Adipocyte (in vitro differentiated cells): Measurements from ENCODE around the gene BMP6.

Experiments
- DNase-seq: peaks from one replicate; pipeline ENCODE4 v3.0.0-alpha.2; 2015; ENCODE audit warnings: low read depth
- H3K27me3 ChIP-seq: replicated peaks from 2 replicates; pipeline ENCODE4 v1.7.0; 2013; ENCODE audit warnings: mild to moderate bottlenecking, low read length, moderate library complexity; ENCODE audit not compliant: control insufficient read depth, insufficient read depth
- H3K36me3 ChIP-seq: 2 replicates; pipeline ENCODE4 v1.7.0; 2013; ENCODE audit warnings: low read length, mild to moderate bottlenecking, moderate library complexity; ENCODE audit not compliant: control insufficient read depth, insufficient read depth, severe bottlenecking
- H3K4me1 ChIP-seq: 2 replicates; pipeline ENCODE4 v1.7.0; 2013; ENCODE audit warnings: mild to moderate bottlenecking, low read length, moderate library complexity; ENCODE audit not compliant: control insufficient read depth, insufficient read depth
- H3K4me3 ChIP-seq: 2 replicates; pipeline ENCODE4 v1.7.0; 2013; ENCODE audit warnings: mild to moderate bottlenecking, low read length, moderate library complexity
- H3K9ac ChIP-seq: 2 replicates; pipeline ENCODE4 v1.7.0; 2013; ENCODE audit warnings: mild to moderate bottlenecking, low read length, moderate library complexity
- H3K9me3 ChIP-seq: 2 replicates; pipeline ENCODE4 v1.7.0; 2013; ENCODE audit warnings: mild to moderate bottlenecking, low read length, moderate library complexity; ENCODE audit not compliant: control insufficient read depth

The BMP6 gene

DNA sequence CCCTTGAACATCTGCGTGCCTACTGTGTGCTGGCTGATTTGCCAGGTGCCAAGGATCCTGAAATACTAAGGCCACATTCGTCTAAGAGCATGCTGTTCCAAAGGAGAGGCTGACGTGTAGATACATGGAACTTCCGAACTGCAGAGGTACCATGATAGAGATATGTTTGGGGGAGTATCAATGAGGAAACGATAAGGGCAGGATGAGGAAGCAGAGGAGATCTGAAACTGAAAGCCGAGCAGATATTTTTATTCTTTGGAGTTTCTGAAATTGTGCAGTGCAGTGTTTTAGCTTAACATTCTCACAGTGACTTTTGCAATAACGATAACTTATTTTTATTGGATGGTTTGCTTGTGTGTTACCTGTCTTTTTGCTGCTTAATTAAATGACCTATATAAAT lies 24.3 kb downstream of the BMP6 start:
- Histone ChIP-seq H3K9me3 (no peaks in the 10 kb centered on the region), H3K9ac (no peak overlapping the region), H3K4me1 (no peaks in the 10 kb centered on the region), H3K36me3 (no peaks in the 10 kb centered on the region), H3K4me3 (no peak overlapping the region), H3K27me3 (no peaks in the 10 kb centered on the region)
- DNase-seq: no peak

DNA sequence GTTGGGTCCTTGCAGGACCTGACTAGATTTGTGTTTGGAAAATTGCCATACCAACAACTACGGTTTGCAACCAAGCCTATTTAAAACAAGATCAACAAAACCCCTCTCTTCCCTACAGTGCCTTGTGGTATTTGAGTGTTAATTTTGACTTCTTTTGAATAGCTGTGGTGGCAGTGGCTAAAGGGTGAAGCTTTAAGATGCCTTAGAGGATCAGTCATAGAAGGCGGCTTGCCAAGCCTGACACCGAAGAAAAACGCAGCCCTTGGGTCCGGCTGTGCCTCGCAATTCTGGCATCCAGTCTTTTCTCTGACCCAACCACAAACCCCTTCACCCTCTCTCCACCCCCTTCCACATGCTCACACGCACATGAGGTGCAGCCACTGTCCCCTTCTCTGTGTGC lies 32.6 kb downstream of the BMP6 start:
- Histone ChIP-seq H3K27me3 (no peaks in the 10 kb centered on the region), H3K4me3 (no peak overlapping the region), H3K9ac (no peak overlapping the region), H3K4me1 (peaks cover 22% of the 10 kb centered on the region), H3K36me3 (no peaks in the 10 kb centered on the region), H3K9me3 (no peaks in the 10 kb centered on the region)
- peak; percentile 73 for DNase-seq

- no peak for DNase-seq
- Histone ChIP-seq H3K9me3 (no peaks in the 10 kb centered on the region), H3K27me3 (no peaks in the 10 kb centered on the region), H3K4me3 (no peak overlapping the region), H3K9ac (no peak overlapping the region), H3K4me1 (peaks cover 22% of the 10 kb centered on the region), H3K36me3 (no peaks in the 10 kb centered on the region)
Observed at GRCh38 chr6:7759320-7759719, 33.4 kb downstream of the BMP6 start.

DNA sequence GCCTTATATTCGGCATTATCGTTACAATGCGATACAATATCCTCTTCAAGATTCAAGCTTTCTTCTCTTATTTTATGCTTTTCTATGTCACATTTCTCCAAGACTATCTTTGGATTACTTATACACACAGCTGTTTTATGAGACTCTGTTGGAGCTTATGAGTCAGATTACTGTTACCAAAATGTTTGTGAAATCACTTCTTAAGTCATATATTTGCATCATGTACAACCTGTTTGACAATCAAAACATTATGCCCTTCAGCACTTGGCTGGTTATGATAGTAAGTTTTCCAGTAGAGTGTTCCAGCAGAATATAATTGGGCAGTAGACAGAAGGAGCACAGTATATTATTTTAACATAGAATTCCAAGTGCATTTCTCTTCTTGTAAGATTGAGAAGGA lies 35.2 kb downstream of the BMP6 start:
- Histone ChIP-seq H3K4me1 (peaks cover 24% of the 10 kb centered on the region), H3K36me3 (no peaks in the 10 kb centered on the region), H3K9me3 (no peaks in the 10 kb centered on the region), H3K9ac (no peak overlapping the region), H3K27me3 (no peaks in the 10 kb centered on the region), H3K4me3 (no peak overlapping the region)
- DNase-seq: peak; percentile 48

DNA sequence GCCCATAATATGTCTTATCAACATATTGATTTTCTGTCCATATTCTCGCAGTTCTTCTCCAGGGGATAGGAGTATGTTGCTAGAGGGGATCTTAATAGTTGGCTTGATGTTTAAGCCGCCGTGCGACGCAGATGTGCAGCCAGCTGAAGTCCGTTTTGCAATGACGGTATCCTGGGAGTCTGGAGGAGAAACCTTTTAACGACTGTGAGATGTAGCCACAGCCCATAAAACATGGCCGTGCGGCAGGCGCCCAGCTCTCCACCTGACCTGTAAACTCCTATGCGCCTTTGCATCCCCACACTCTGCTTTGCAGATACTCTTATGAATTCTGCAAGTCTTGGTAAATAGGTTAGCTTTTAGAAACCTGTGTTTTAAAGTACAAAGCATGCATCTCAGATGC lies 36.9 kb downstream of the BMP6 start:
- H3K9me3 ChIP-seq: no peaks in the 10 kb centered on the region
- no peak overlapping the region for H3K4me3 ChIP-seq
- H3K36me3 ChIP-seq: no peaks in the 10 kb centered on the region
- H3K4me1 ChIP-seq: peaks cover 23% of the 10 kb centered on the region
- no peak overlapping the region for H3K9ac ChIP-seq
- no peak for DNase-seq
- H3K27me3 ChIP-seq: no peaks in the 10 kb centered on the region

- Histone ChIP-seq H3K4me3 (no peak overlapping the region), H3K36me3 (no peaks in the 10 kb centered on the region), H3K9me3 (no peaks in the 10 kb centered on the region), H3K9ac (no peak overlapping the region), H3K4me1 (peaks cover 13% of the 10 kb centered on the region), H3K27me3 (no peaks in the 10 kb centered on the region)
- no peak for DNase-seq
Observed at GRCh38 chr6:7763881-7764280, 38.0 kb downstream of the BMP6 start.

DNA sequence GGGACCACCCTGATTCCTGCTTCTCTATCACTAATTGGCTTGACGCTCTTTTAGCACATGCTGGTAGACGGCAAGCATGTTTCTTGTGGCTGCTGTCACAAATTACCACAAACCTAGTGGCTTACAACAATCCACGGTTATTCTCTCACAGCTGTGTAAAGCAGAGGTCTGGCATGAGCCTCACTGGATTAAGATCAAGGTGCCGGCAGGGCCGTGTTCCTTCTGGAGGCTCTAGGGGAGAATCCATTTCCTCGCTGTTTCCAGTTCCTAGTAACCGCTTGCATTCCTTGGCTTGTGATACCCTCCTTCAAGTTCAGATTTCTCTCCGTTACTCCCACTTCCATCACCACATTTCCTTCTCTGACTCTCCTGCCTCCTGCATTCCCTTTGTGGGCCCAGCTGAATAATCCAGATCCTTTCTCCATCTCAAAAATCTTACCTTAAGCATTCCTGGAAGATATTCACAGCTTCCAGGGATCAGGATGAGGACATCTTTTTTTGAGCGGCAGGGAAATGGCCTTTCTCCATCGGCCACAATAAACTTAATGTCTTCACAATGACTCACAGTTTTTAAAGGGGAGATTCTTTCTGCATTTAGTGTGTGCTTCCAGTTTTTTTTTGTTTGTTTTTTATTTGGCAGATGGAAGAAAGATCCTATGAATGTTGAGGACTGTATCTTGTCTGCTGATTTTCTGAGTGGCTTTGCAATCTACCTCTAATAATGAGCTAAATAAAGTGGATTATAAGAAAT lies 39.9 kb downstream of the BMP6 start:
- Histone ChIP-seq H3K9ac (no peak overlapping the region), H3K4me3 (no peak overlapping the region), H3K27me3 (no peaks in the 10 kb centered on the region), H3K36me3 (no peaks in the 10 kb centered on the region), H3K4me1 (peaks cover 16% of the 10 kb centered on the region), H3K9me3 (no peaks in the 10 kb centered on the region)
- peak; percentile 21 for DNase-seq

DNA sequence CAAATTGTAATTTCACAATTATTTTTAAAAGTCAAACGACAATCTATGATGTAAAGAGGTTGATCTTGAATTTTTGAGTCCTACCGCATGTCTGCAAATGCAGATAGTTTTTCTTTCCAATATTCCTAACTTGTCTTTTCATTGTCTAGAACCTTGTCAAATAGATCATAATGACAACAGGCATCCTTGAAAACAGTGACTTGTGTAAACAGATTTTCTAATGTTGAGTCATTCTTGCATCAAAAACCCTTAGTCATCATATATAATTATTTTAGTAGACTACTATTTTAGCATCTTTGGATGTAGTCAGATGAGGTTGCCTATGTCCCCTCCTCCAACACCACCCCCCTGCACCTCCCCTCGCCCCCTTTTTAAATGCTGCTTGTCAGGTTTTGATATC lies 43.8 kb downstream of the BMP6 start:
- Histone ChIP-seq H3K27me3 (no peaks in the 10 kb centered on the region), H3K4me3 (no peak overlapping the region), H3K9ac (no peak overlapping the region), H3K36me3 (no peaks in the 10 kb centered on the region), H3K4me1 (peaks cover 12% of the 10 kb centered on the region), H3K9me3 (no peaks in the 10 kb centered on the region)
- peak; percentile 52 for DNase-seq

DNA sequence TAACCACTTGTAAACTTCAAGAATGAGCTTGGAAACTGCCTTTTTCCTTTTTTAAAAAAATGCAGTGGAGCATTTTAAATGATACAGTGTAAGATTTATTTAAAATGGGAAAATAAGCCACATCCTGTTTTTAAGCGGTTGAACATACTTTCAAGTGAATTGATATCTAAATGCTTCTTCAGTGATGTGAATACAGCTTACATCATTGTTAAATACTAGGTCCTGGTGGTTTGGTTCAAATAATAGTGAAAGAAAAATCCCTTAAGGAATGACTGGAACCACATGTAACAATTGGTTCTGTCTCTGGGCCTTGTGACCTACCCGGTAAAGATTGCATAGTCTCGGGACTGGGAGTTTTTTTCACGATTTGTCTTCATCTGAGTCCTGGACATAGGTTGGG lies 44.2 kb downstream of the BMP6 start:
- Histone ChIP-seq H3K9ac (no peak overlapping the region), H3K4me3 (no peak overlapping the region), H3K4me1 (peaks cover 12% of the 10 kb centered on the region), H3K9me3 (no peaks in the 10 kb centered on the region), H3K27me3 (no peaks in the 10 kb centered on the region), H3K36me3 (no peaks in the 10 kb centered on the region)
- DNase-seq: peak; percentile 15

- no peaks in the 10 kb centered on the region for H3K9me3 ChIP-seq
- no peak overlapping the region for H3K4me3 ChIP-seq
- DNase-seq: no peak
- H3K9ac ChIP-seq: no peak overlapping the region
- no peaks in the 10 kb centered on the region for H3K36me3 ChIP-seq
- H3K27me3 ChIP-seq: no peaks in the 10 kb centered on the region
- H3K4me1 ChIP-seq: peaks cover 12% of the 10 kb centered on the region
Observed at GRCh38 chr6:7770601-7771000, 44.7 kb downstream of the BMP6 start.

DNA sequence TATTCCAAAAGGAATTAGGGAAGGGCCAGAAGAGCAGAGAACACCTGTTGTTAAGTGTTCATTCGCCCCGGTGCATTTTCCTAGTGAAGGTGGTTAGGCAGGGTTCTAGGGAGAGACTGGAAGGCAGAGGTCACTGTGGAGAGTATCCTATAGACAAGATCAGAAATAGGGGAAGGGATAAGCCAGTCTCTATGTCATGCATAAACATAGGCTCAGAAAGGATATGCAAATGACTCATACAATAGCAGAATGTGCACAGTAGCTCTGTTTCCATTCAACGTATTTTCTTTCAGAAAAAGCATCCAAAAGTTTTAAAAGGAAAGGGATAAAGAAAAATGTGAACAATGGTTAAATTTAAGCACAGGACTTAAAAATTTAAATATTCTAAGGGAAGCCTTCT lies 47.4 kb downstream of the BMP6 start:
- Histone ChIP-seq H3K36me3 (no peaks in the 10 kb centered on the region), H3K27me3 (no peaks in the 10 kb centered on the region), H3K9ac (no peak overlapping the region), H3K4me3 (no peak overlapping the region), H3K4me1 (peaks cover 10% of the 10 kb centered on the region), H3K9me3 (no peaks in the 10 kb centered on the region)
- DNase-seq: no peak

DNA sequence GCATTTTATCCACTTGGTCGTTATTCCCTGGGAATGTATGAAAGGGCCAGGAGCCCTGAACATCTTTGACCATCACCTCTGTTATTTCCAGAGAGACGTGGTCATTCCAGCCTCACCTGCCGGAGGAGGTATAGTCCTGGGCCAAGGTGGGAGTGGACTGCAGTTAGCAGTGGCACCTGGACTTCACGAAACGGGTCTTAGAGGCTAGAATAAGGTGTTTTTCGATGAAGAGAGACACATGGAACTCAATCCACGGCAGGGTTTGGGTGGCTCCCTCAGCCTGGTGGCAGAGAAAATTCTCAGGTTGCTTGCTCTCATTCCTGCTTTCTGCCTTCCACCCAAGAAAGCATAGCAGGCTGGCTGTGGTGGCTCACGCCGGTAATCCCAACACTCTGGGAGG lies 48.0 kb downstream of the BMP6 start:
- Histone ChIP-seq H3K4me1 (peaks cover 10% of the 10 kb centered on the region), H3K4me3 (no peak overlapping the region), H3K9me3 (no peaks in the 10 kb centered on the region), H3K9ac (no peak overlapping the region), H3K36me3 (no peaks in the 10 kb centered on the region), H3K27me3 (no peaks in the 10 kb centered on the region)
- DNase-seq: no peak
